GM12872 (cell line): ENCODE results near the gene CD300A.

Source experiments
- CTCF ChIP-seq: IDR thresholded peaks from 3 replicates; pipeline ENCODE4 v1.5.1; 2011; ENCODE audit warnings: low read depth, mild to moderate bottlenecking, low read length, moderate library complexity; ENCODE audit not compliant: insufficient read depth

CD300A gene

GRCh38 chr17:74525781-74526288, 59.4 kb downstream of the CD300A start:
- no peak for TF ChIP-seq CTCF

GRCh38 chr17:74526681-74527080, 60.2 kb downstream of the CD300A start:
- TF ChIP-seq CTCF = no peak

GRCh38 chr17:74527081-74527480, 60.6 kb downstream of the CD300A start:
- TF ChIP-seq CTCF = no peak

GRCh38 chr17:74527756-74528155, 61.3 kb downstream of the CD300A start:
- TF ChIP-seq CTCF = no peak

- no peak for TF ChIP-seq CTCF
These were observed 62.2 kb downstream of the CD300A start for GRCh38 chr17:74528491-74529199.

GRCh38 chr17:74529243-74529642, 62.8 kb downstream of the CD300A start:
- TF ChIP-seq CTCF = no peak

- no peak for TF ChIP-seq CTCF
These were observed 64.4 kb downstream of the CD300A start for GRCh38 chr17:74530831-74531150.
